ENCODE data around the gene OLIG3.

The OLIG3 gene

DNA sequence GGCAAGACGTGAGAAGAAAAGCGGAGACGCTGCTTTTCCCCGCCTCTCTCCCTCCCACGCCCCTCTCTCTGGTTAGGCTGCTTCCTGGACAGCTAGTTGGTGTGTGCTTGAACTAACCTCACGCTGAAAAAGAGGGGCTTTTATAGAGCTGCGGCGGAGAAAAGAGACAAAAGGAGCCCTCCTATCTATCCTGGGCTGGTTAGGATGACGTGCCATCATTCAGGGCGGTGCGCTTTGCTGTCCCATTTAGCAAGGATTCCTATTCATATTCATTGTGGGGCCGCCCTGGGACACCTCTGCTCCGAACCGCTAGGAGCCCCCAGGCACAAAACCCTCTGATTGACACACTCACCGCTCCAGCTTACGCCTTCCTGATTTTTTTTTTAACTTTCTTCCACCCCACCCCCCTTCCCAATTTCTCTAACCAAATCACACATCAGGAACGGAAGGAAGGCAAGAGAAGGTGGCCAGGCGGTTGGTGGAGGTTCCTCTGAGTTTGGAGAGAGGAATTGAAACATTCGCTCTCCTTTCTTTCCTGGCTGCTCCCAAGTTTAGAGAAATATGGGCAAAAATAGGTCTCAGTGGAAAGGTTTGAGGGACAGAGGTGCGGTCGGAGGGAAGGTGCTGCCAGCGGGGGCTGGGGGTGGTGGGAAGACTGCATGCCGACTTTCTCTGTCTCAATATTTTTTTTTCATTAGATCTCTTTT, at the start of gene OLIG3:
TSS of gene OLIG3 (minus strand) at position 114 of the 707 bp plus-strand sequence. CDS start 224 bp downstream, outside the sequence.
- no peak for DNase-seq (ENCODE audit: low spot score)

DNA sequence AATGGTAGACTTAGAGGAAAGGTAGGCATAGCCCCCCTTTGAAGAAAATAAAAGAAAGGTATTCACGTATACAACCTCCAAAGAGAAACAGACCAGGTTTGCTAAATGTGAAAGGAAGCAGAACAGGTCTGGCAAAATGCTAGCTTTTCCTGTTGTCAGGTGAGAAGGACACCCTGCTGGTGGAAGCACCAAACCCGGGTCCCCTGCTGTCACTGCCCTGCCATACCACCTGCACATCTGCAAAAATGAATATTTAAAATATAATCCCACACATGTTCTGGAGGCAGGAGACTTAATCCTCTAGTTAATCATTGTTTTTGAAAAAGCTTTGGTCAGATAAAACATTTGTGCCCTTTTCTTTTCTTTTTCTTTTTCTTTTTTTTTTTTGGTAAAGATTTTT, 48.9 kb upstream of the OLIG3 start:
- DNase-seq (ENCODE audit: low spot score) = no peak

DNA sequence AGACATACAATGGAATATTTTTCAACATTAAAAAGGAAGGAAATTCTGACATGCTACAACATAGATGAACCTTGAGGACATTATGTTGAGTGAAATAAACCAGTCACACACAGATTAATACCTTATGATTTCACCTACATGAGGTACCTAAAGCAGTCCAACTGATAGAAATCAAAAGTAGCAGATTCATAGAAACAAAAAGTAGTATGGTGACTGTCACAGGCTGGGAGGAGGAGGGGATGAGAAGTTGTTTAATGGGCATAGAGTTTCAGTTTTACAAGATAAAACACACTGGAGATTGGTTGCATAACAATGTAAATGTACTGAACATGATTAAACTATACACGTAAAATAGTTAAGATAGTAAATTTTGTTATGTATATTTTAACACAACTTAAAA, 48.5 kb upstream of the OLIG3 start:
- no peak for DNase-seq (ENCODE audit: low spot score)

DNA sequence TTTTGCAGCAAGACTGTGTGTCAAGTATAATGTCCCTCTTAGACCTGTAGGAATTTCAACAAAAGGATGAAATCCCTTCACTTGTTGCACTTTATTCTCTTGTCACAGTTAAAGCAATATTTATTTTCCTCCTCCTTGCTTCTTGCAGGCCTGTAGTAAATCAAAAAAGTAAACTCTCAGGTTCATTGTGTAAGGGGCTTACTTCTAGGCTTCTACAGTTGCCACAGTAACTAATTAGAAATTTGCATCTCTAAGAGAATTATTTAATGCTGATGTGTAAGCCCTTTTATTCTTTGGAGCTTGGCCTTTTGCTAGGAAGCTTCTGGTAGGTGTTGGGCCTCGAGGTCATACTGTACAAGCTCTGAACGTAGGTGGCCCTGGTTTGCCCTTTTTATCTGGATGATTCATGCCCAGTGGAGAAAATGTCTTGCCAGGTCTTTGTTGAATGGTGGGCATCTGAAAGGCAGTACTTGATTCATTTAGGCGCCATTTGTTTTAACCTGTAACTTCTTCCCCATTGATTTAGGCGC, 47.4 kb upstream of the OLIG3 start:
- DNase-seq (ENCODE audit: low spot score) = no peak

DNA sequence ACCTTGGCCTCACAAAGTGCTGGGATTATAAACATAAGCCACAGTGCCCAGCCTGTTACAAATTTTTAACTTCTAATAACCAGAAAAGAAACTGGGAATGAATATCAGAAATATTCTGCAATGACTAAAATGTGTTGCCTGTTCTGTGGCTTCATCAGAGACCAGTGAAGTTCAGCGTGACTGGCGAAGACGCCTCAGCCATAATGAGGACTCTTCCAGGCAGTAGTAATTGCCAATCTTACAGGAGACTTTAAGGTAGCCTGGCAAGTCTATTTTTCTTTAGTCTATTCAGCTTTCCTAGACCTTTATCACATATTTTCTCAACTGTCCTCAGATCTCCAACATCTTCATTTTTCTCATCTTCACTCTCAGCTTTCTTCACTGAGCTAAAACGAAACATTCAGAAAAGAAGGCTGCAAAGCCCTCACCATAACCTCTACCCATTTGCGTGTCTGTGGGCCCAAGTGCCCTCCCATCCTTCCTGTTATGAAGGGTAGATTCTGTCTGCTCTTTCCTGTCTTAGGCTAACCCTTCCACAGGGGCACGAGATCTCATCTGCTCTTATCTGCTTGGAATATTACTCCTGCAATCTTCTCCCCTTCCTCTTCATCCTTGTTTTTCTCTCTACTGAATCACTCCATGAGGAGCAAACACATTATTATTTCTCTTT, 42.0 kb upstream of the OLIG3 start:
- DNase-seq (ENCODE audit: low spot score) = no peak

DNA sequence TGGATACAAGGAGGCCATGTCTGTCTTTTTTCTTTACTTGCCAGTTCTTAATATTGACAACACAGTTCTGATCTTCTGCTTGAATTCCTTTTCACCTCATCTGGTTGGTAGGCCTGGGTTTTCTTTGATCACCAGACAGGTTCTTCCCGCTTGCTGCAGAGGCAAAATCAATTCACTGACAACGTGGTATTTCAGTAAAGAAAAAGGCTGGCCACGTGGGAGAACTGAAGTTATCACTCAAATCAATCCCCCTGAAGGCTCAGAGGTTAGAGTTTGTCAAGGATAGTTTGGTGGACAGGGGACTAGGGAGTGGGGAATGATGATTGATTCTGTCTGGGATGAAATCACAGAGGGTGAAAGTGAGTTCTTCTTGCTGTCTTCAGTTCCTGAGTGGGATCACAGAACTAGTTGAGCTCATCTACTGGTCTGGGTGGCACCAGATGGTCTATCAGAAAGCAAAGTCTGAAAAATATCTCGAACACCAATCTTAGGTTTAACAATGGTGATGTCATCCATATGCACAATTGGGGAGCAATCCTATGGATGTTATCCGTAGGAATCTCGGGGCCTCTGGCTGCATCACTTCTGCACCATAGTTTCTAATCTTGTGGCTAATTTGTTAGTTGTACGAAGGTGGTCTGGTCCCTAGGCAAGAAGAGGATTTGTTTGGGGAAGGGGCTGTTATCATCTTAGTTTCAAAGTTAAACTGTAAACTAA, 37.3 kb upstream of the OLIG3 start:
- DNase-seq (ENCODE audit: low spot score) = no peak

DNA sequence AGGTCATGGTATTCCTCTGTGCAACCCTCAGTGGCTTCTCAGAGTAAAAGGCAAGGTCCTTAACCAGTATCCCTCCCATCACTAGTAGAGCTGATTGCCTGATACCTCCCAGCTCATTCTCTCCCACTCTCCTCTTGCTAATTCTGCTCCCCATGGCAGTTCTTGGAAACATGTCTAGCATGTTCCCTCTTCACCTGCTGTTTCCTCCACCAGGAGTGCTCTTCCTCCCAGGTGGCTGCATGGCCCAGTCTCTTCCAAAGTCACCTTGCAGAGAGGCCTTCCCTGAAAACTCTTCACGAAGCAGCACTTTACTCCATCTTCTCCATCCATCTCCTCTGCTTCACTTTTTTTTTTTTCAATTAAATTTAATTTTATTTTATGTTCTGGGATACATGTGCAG, 36.2 kb upstream of the OLIG3 start:
- DNase-seq (ENCODE audit: low spot score) = no peak

DNA sequence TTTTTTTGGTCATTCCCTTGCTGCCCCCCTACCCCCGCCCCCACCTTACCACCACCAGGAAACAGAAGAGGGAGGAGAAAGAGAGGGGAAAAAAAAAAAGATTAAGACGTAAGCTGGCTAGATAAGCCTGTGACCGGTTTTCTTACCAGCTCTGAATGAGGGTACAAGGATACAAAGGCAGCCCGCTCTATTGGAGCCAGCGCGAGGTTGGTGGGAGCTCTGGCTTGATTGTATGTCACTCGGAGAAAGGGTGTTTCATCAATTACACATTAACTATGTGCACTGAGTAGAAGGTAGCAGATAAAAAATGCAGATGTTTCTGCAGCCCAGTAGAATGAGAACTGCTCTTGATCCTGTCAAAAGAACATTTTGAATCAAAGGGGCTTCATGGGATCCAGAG, 28.6 kb upstream of the OLIG3 start:
- DNase-seq (ENCODE audit: low spot score) = no peak

DNA sequence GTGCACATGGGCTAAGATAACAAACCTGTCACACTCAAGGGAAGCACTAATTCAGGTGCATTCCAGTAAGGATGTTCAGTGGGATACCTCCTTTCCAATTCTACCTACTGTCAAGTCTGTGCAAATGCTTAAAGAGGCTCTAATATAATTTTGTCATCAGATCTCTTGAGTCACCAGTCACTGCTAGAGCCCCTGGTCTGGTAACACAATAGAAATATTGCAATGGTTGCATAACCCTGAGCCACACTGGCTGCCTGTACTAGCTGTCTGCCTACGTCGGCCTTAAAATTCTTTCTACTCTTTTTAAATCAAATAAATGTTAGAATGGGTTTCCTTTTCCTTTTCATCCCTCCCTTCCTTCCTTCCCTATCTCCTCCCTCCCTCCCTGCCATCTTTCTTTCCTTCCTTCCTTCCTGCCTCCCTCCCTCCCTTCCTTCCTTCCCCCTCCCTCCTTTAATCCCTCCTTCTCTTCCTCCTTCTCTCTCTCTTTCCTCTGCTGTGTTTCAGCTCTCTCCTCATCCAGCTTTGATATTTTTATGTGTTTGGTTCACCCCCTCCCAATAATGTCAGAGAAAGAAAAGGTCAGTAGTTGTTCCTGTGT, 28.1 kb upstream of the OLIG3 start:
- DNase-seq (ENCODE audit: low spot score) = no peak

DNA sequence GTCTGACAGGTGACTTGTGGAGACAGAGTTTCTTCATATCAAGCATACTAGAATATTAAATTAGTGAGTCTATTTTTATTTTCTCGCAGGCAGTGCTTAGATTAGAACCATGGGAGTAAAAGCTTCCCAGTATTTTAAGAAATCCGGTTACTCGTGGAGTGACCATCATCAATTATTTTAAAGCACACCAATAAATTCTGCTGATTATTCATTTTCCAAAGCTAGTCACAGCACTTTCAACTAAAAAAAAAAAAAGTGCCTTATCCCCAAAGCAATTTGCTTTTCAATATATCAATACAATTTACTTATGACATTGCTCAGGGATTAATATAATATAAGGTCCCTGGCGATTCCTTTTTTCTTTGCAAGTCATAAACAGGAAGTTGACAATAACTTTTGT, 26.3 kb upstream of the OLIG3 start:
- DNase-seq (ENCODE audit: low spot score) = no peak

DNA sequence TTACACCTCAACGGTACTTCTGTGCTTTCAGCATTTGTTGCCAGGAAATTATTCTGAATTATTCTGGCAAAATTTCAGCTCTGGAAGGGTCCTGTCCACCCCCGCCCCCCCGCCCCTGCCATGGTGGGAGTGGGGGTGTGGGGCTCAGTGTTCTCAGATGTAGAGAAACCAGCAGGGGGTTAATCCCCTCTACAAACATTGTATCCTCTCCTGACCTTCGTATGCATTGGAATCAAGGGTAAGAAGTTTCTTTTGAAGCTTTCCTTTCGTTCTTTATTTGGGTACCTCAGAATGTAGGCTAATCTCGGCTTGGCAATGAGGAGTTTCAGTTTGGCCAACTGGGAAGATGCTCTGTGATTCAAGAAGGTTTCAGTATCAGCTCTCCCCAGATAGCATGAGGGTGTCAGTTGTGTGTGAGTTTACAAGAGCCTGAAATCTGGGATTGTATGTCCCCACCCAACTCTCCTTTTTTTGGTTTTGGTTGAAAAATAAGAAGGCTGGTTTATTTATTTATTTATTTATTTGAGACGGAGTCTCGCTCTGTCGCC, 25.5 kb upstream of the OLIG3 start:
- no peak for DNase-seq (ENCODE audit: low spot score)

DNA sequence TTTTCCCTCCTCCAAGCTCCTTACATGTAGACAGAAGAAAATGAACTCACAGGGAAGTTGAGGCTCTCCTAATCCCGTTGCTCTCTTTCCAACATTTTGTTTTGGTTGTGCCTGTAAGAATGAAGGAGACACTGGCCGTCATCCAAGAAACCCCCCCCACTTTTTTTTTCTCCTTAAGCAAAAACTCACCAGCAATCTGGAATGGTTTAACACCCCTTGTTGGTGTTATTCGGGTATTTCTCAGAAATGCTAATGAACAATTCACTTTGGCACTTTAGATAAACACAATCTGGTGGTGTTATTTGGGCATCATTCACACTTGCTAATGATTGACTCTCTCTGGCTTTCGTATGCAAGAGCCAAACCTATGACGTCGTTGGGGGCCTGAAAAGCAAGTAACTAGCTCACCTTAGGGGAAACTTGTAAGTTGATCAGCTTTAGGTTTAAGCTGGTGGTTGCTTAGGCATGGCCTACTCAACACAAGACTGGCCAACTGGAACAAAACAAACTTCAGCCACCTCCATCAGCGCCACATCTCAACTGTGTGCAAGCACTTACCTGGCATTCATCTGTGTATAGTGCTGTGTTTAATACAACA, 24.3 kb upstream of the OLIG3 start:
- no peak for DNase-seq (ENCODE audit: low spot score)

DNA sequence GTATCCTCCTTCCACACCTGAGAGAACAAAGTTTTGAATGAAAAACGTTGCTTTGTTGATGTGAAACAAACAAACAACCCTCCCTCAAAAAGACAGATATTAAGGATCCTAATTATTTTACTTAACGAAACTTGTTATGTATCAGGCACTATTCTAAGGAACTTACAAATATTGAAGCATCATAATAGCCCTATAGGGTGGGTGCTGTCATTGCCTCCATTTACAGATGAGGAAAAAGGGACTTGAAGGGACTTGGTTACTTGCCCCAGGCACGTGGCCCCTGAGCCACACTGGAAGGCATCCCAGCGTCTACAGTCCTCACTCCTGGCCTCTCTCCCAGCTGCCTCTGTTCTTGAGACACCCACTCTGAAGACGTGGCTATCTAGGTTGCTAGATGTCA, 20.2 kb upstream of the OLIG3 start:
- no peak for DNase-seq (ENCODE audit: low spot score)

DNA sequence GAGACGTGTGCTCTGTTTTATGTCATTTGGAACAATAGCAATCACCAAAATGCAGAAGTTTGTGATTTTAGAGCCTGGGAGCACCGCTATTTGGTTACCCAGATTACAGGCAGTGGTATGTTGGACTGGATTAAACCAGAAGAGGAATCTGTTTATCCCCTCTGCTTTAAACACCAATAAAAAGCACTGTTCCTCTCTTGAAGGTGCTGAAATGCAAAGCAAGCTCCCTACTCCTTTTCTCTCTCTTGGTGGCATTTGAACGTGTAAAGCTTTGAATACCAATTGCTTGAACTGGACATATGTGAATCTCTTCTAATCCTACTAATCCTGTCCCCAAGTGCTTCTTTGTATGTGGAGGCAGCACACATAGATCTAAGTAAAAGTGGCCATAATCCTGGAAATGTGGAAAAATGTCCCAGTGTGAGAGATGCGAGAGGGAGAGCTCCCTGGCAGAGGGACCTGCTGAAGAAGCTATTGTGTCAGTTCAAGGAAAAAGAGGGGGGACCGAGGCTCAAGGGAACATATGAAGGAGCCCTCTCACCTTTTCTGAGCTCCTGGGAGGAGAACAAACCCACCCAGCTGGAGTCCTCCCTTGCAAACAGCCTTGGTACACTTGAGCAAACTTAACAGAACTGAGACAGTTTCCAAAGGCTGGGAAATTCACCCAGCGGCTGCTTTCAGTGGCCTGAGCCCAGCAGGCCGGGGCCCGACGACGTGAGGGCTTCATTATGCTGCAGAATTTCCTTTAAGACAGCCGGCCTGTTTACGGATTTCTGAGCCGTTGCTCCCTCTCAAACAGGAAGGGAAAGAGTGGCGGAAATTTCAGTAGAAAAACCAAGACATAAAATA, 18.8 kb upstream of the OLIG3 start:
- no peak for DNase-seq (ENCODE audit: low spot score)

DNA sequence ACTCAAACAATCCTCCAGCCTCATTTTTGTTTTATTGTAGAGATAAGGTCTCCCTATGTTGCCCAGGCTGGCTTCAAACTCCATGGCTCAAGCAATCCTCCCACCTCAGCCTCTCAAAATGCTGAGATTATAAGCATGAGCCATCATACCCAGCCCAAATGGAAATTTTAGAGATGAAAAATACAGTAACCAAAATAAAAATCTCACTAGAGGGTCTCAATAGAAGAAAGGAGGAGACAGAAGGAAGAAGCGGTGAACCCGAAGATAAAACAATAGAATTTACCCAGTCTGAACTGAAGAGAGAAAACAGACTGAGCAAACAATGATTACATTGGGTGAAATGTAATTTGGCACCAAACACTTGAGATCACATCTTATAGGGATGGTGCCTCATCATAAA, 16.7 kb upstream of the OLIG3 start:
- DNase-seq (ENCODE audit: low spot score) = no peak

DNA sequence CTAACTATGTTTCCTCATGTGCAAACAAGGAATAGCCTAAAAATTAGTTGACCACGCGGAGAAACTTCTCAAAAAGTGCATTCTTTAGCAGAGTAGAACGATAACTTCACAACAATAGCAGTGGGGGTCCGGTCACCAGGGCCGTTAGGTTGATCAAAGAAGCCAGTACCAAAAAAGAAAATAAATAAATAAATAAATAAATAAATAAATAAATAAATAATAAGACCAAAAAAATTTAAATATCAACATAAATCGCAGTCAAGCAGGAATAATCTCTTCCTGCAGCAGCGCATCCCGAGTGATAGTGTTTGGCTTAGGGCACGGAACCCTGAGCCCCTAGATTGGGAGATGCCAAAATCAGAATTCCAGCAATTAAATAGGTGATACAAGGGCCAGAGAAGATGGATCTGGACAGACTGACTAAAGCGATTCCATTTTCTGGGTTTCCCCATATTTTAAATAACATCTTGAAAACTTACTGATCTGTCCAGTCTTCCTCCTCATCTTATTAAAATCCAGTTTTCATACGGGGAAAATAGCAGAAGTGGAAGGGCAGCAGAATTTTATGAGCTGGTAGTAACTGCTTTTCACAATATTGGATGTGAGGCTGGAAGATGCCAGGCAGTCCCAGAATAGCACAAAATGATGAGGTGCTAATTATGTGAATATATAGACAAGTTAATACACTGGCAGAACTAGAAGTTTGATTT, 4.4 kb upstream of the OLIG3 start:
- no peak for DNase-seq (ENCODE audit: low spot score)

DNA sequence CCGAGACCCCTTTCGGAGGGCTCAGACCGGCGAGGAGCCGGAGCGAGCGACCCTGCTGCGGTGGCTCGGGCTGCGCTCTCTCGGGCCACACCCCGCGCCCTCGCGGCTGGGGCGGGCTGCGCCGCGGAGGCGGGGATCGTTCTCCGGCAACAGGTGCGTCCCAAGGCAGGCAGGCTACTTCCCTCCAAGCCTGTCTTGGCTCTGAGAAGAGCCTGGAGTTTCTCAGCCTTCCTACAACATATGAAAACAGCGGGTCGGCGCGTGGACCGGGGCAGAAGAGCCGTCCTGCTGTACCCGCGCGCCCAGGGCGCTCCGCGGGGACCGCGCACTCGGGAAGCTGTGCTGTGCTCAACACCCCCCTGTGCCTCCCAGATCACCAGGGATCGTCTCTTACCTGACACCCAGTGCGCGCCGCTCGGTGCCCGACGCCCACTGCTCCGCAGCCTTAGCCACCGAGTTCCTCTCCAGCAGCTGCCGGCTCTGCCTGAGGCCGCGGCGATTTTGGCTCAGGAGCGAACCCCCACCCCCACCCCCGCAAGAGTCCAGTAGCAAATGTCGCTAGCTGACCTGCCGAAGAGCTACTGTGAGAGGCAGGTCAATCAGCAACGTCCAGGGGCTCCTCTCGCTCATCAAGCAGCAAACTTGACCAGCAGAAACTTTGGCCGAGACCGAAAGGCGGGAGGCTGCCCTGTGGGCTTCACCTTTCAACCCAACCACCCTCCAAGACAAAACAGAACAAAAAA, 3.7 kb upstream of the OLIG3 start:
- no peak for DNase-seq (ENCODE audit: low spot score)

DNA sequence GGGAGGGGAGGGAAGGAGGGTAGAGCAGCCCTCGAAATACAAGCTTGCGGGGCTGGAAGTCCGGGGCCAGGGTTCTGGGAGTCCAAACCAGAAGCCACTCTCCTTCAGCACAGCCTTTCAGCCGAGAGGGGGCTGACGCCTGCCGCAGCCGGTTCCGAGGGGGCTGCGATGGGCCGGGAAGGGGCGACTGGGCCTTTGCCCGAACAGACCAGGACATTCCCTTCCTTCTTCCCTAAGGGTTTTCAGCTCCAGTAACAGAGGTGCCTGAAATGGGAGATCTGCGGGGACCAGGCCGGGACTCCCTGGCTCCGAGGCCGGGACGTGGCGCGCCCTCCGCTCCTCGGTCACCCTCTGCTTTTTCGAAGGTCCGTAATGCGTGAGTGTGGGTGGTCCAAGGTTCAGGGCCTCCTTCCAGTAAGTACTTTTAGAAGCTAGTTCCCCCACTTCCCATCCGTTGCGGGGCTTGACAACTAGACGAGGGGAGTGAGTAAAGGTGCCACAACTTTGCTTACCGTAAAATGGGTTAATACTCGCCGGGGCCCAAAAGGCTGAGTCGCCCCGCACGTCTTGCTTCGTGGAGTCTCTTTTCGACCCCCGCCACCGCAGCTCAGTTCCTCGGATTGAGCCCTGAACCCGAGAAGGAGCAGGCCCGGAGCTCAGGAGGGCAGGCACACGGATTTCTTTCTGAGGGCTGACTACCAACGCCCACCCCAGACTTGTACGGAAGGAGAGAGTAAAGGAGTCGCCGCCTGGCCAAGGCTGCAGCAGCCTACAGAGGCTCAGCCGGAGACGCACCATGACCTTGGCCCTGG, 2.9 kb upstream of the OLIG3 start:
- no peak for DNase-seq (ENCODE audit: low spot score)

DNA sequence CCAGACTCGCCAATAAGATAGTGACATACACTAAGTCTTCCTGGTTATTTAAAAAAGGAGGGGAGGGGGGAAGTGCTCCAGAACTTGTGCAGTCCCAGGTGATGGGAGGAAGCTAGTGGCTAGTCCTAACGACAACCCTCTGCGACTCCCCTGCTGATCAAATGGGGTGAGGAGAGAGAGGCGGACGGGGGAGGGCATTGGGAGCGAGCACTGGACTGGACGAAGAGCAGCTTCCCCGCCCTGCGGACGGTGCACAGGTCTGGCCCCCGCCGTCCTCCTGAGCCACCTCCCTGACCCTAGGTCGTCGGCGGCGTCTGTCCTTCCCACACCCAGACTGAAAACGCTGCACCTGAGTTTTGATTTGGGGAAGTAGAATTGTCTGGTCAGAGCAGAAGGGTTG, 2.2 kb upstream of the OLIG3 start:
- DNase-seq (ENCODE audit: low spot score) = no peak

Measured in GM03348 (cell line).